LNCaP clone FGC (cell line): Measurements from ENCODE around the gene GGNBP2.

Experiments used
- DNase-seq: peaks from one replicate; pipeline ENCODE4 v3.0.0-alpha.2; 2011; ENCODE audit warnings: low read depth
- H3K4me3 ChIP-seq: 2 replicates; pipeline ENCODE4 v1.5.1; 2011; ENCODE audit warnings: mild to moderate bottlenecking, low read depth, low read length, control low read depth
- CTCF ChIP-seq: IDR thresholded peaks from 2 replicates; pipeline ENCODE4 v1.5.1; 2012; ENCODE audit warnings: mild to moderate bottlenecking; ENCODE audit not compliant: control insufficient read depth, insufficient read depth; ENCODE audit errors: extremely low read depth

The GGNBP2 gene

GRCh38 chr17:36512641-36513040, 32.1 kb upstream of the GGNBP2 start:
- no peak overlapping the region for H3K4me3 ChIP-seq
- no peak for TF ChIP-seq CTCF
- DNase-seq: no peak

- no peak for DNase-seq
- no peak for TF ChIP-seq CTCF
- H3K4me3 ChIP-seq: no peak overlapping the region
These were observed 29.9 kb upstream of the GGNBP2 start for GRCh38 chr17:36514856-36515255.

- no peak overlapping the region for H3K4me3 ChIP-seq
- no peak for TF ChIP-seq CTCF
- DNase-seq: no peak
These were observed 28.9 kb upstream of the GGNBP2 start for GRCh38 chr17:36515837-36516236.

- no peak for DNase-seq
- no peak for TF ChIP-seq CTCF
These were observed 21.6 kb upstream of the GGNBP2 start for GRCh38 chr17:36523113-36523512.

GRCh38 chr17:36524428-36524876, 20.3 kb upstream of the GGNBP2 start:
- no peak for DNase-seq
- H3K4me3 ChIP-seq: no peak overlapping the region
- no peak for TF ChIP-seq CTCF

More at GRCh38 chr17:36523113-36523512, 21.6 kb upstream of the GGNBP2 start:
- H3K4me3 ChIP-seq: no peak overlapping the region

- no peak for DNase-seq
These were observed 19.6 kb upstream of the GGNBP2 start for GRCh38 chr17:36525113-36525512.

GRCh38 chr17:36525888-36526287, 18.8 kb upstream of the GGNBP2 start:
- H3K4me3 ChIP-seq: no peak overlapping the region
- no peak for TF ChIP-seq CTCF
- DNase-seq: no peak

More at GRCh38 chr17:36525113-36525512, 19.6 kb upstream of the GGNBP2 start:
- TF ChIP-seq CTCF: no peak
- no peak overlapping the region for H3K4me3 ChIP-seq
